ENCODE data around the gene ZBTB37.
A peak's percentile ranks its signal among the peaks of the same experiment; 100 is the strongest.
"Not testable (repeated sequence)": the region's sequence is repeated elsewhere in the genome, so short reads cannot be mapped to it uniquely, and the experiment has no call there.

Gene ZBTB37

DNA sequence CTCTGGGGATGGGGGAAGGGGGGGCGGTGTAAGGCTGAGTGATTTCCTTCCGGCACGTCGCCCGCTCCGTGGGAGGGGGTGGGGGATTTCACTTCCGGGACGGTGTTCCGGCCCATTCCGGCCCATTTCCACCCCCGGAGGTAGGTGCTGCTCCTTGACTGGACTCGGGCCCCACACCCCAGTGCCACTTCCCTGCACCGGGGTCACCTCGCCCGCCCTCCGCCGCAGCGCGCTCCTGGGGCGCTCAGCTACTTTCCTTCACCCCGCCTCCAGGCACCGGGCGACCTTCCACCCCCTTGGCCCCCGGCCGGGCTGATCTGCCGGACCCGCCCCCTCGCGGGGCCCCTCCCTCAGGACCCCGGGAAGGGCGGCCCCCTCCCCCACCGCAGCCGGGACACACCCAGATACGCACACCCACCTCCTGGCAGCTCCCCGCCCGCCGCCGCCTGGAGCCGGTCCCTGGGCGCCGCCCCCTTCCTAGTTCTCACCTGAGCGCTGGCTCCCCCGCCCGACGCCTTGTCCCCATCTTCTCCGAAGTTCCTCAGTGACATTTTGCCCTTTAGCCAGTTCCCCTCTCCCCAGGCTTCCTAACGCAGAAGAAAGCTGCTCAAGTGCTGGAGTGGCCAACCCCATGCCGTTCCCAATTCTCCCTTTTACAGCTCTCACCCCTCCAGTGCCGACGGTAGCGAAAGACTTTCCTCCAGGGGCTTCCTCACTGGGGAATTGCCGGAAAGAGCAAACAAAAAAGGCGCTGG is at the start of gene ZBTB37:
Gene ZBTB37 (plus strand): TSS at position 115 of the 755 bp plus-strand sequence. CDS start 1,846 bp downstream, outside the sequence.
- peak; percentile 29 for DNase-seq

- DNase-seq, result no peak
Measured at GRCh38 chr1:173818459-173818858, 49.7 kb upstream of the ZBTB37 start.

GRCh38 chr1:173821680-173822079 is 46.5 kb upstream of the ZBTB37 start:
- DNase-seq, result no peak

- no peak for DNase-seq
Measured at GRCh38 chr1:173823781-173824314, 44.3 kb upstream of the ZBTB37 start.

- peak; percentile 98 for DNase-seq
Measured at GRCh38 chr1:173824315-173825081, 43.7 kb upstream of the ZBTB37 start, which contains the start of the genes CENPL and DARS2. TSS of gene CENPL (minus strand) at chr1:173824883. CDS start at chr1:173811299, 13,584 bp downstream. TSS of gene DARS2 (plus strand) at chr1:173824673. CDS start at chr1:173825230, 557 bp downstream.

DNA sequence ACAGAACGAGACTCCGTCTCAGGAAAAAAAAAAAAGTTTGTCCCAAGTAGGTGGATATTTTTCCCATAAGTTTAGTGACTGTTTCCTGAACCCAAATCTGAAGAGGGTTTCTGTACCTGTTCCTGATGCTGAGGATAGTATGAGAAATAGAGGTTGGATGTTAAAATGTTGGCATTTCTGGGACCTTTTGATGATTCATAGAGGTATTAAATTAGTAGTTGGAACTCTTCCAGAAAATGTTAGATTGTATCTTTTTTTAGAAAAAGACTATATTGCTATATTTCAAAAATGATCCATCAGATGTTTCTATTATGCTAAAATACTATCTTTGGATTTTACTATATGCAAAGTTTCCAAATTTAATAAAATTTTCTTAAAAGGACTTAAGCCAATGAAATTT is 40.6 kb upstream of the ZBTB37 start:
- no peak for DNase-seq

DNA sequence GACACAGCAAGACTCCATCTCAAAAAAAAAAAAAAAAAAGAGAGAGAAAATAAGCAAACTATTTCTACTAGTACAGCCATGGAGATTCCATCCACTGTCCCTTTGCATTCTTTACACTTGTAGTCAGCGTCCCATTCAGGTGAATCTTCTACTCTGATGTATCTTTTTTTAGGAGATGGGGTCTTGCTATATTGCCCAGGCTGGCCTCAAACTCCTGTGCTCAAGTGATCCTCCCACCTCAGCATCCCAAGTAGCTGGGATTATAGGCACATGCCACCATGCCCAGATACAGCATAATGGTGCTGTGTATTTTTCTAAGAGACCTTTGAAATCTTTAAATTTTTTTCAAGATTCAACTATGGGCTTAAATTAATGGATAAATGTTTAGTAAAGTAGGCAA is 35.4 kb upstream of the ZBTB37 start:
- no peak for DNase-seq

DNA sequence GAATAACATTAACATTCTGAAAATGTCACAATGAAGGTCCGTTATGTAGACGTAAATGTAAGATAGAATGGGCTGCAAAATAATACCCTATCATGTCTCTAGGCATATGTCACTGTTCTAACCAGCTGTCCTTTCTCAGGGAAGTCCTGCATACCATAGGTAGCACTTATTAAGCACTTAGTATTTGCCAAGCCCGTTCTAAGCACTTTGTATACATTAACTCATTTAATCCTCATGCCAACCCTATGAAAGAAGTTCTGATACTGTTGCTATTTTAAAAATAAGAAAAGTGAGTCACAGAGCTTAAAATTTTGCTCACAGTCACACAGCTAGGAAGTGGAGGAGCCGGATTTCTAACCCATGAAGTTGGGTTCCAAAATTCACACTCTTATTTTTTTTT is 16.1 kb upstream of the ZBTB37 start:
- no peak for DNase-seq

GRCh38 chr1:173853074-173853473 is 15.1 kb upstream of the ZBTB37 start:
- no peak for DNase-seq

- no peak for DNase-seq
Measured at GRCh38 chr1:173856014-173856413, 12.2 kb upstream of the ZBTB37 start.

DNA sequence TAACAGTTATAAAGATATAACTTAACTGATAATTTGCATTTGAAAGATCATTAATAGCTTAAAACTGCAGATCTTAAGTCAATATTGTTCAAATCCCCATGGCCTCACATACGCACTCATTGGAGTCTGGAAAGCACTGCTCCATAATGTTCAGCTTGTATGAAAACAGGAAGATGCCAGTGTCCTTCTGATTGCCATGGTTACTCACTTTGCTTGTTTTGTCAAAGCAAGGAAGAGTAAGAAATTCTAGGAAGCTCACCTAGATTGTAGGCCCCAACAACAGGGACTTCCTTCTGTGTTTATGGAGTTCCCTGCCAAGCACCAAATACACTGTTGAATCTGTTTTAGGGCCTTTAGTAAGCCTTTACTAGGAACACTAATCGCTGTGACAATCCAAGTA is 11.3 kb upstream of the ZBTB37 start:
- DNase-seq, result no peak

- DNase-seq, result no peak
Measured at GRCh38 chr1:173857363-173857917, 10.7 kb upstream of the ZBTB37 start.

GRCh38 chr1:173859547-173859946 is 8.6 kb upstream of the ZBTB37 start:
- not testable (repeated sequence) for DNase-seq

DNA sequence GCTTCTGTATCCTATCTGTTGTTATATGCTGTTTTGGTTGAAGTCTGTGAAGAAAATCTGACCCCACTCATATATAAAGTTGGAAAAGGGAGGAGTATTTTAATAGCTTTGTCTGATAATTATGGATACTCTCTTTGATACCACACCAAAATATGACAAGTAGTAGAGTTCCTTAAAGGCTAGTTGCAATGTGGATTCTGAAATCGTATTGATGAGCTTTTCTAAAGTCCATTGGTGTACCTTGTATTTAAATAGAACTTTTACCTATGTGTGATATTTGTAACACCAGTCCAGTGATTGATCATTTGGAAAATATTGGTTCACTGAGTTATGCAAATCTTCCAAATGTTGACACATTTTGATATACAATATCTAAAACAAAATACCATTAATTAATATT is 8.1 kb upstream of the ZBTB37 start:
- no peak for DNase-seq

- DNase-seq, result no peak
Measured at GRCh38 chr1:173861731-173862145, 6.4 kb upstream of the ZBTB37 start.

- not testable (repeated sequence) for DNase-seq
Measured at GRCh38 chr1:173862146-173862768, 5.9 kb upstream of the ZBTB37 start.

- no peak for DNase-seq
Measured at GRCh38 chr1:173862769-173863223, 5.4 kb upstream of the ZBTB37 start.

DNA sequence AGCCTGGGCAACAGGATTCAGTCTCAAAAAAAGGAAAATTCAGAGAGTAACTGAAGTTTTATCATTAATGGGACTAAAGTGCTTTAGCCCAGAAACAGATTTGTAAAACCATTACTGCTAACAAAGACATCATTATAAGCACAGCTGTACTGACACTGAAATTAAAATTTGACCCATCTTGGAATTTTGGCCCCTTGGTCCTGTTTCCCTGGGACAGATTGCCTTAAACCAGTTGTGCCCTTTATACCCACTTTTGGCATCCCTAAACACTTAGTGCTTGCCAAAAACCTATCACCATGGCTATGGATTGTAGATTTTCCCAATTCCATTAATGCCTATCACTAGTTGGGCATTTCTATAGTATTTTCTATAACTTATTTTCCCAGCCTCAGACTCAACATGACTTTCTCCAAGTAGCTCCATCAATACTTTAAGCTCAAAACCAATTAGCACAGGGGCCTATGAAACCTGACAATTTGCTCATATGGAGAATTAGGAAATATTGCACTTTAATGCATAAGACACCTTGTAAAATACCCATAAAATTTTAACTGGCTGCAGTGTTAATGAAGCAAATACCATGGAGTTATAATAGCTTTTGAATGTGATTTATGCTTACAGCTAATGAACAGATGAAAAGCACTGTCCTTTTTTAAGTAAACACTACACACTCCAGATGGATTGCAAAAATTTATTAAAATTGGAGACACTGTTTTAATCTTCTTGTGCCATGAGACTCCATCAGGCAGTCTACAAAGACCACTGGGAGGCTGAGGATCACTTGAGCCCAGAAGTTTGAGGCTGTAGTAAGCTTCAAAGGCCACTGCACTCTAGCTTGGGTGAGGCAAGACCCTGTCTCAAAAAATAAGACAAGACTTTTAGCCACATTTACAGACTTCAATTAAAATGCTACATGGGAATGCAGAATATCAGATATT is 4.7 kb upstream of the ZBTB37 start:
- no peak for DNase-seq

GRCh38 chr1:173864179-173864867 is 3.9 kb upstream of the ZBTB37 start:
- DNase-seq, result no peak

GRCh38 chr1:173865468-173866164 is 2.6 kb upstream of the ZBTB37 start:
- DNase-seq, result no peak
